Tibial artery (tissue), 4 donors: ENCODE results near the gene ATP2B2.
A peak's percentile ranks its signal among the peaks of the same experiment; 100 is the strongest.

ENCODE experiments used
- DNase-seq, 2 donors: peaks; one replicate each; pipeline ENCODE4 v3.0.0-alpha.2; 2019
- H3K27ac ChIP-seq, 2 donors: fragments of 200-600 bp; sonication (generic) in 1 of 2; 1 replicate in 1 of 2; 2 replicates in 1 of 2; pipeline ENCODE4 v1.5.1; 2018 to 2019; ENCODE audit warnings: mild to moderate bottlenecking in 1 of 2
- H3K27me3 ChIP-seq, 2 donors: fragments of 200-600 bp; sonication (generic) in 1 of 2; one replicate each; pipeline versions ENCODE4 v1.5.1 to v1.6.0; 2016 to 2019
- H3K36me3 ChIP-seq, 3 donors: fragments of 200-600 bp; sonication (generic) in 2 of 3; one replicate each; pipeline ENCODE4 v1.5.1; 2016 to 2019; ENCODE audit warnings: mild to moderate bottlenecking in 2 of 3
- H3K4me1 ChIP-seq, 4 donors: fragments of 200-600 bp; sonication (generic) in 2 of 4; 1 replicate in 3 of 4; 2 replicates in 1 of 4; pipeline ENCODE4 v1.5.1; 2016 to 2019
- H3K4me3 ChIP-seq, 2 donors: fragments of 200-600 bp; sonication (generic) in 1 of 2; 1 replicate in 1 of 2; 2 replicates in 1 of 2; pipeline ENCODE4 v1.5.1; 2018 to 2019; ENCODE audit warnings: mild to moderate bottlenecking in 2 of 2
- H3K9me3 ChIP-seq, 3 donors: fragments of 200-600 bp; sonication (generic) in 1 of 3; one replicate each; pipeline ENCODE4 v1.5.1; 2016 to 2019
- intact Hi-C: fragments of 100-400 bp; cut with DNase I; formaldehyde crosslinking; loops from one replicate; pipeline ENCODE4 v1.15.0; 2023; ENCODE audit warnings: low total_unique reads
- TF ChIP-seq, protein P1 (sequence below), 2 experiments: fragments of 200-600 bp in 1 of 2; fragments of 450-650 bp in 1 of 2; IDR thresholded peaks; one replicate each; pipeline ENCODE4 v1.5.1; 2017 to 2019; ENCODE audit warnings: antibody characterized with exemption in 2 of 2, mild to moderate bottlenecking in 1 of 2, moderate library complexity in 1 of 2

Gene ATP2B2

DNA sequence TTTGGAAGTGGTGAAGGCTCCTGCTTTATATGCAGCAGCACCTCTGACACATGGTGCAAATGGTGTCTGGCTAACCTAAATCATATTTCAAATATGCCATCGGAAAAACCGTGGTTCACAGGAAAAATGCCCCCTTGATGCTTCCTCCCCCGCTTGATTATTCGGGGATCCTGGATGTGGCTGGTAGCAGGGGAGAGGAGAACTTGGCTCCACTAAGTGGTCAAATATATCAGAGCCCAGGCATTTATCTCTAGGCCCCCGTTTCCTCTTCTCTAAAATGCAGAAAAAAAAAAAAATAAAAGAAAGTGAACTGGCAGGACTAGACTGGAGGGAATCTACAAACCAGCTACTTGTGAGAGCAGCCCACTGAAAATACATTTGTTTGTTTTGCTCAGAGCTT, 18.2 kb upstream of the ATP2B2 start:
- Histone ChIP-seq H3K36me3 (no peaks in the 10 kb centered on the region), H3K9me3 (no peaks in the 10 kb centered on the region), H3K4me3 (no peak overlapping the region), H3K4me1 (no peaks in the 10 kb centered on the region), H3K27ac (no peak overlapping the region), H3K27me3 (peaks cover 0 to 52% of the 10 kb centered on the region in 2 donors)
- no peak for DNase-seq
- intact Hi-C loops: no loop called here
- TF ChIP-seq, protein P1, sequence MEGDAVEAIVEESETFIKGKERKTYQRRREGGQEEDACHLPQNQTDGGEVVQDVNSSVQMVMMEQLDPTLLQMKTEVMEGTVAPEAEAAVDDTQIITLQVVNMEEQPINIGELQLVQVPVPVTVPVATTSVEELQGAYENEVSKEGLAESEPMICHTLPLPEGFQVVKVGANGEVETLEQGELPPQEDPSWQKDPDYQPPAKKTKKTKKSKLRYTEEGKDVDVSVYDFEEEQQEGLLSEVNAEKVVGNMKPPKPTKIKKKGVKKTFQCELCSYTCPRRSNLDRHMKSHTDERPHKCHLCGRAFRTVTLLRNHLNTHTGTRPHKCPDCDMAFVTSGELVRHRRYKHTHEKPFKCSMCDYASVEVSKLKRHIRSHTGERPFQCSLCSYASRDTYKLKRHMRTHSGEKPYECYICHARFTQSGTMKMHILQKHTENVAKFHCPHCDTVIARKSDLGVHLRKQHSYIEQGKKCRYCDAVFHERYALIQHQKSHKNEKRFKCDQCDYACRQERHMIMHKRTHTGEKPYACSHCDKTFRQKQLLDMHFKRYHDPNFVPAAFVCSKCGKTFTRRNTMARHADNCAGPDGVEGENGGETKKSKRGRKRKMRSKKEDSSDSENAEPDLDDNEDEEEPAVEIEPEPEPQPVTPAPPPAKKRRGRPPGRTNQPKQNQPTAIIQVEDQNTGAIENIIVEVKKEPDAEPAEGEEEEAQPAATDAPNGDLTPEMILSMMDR (IDR thresholded peaks at IDR 0.05): no peak

DNA sequence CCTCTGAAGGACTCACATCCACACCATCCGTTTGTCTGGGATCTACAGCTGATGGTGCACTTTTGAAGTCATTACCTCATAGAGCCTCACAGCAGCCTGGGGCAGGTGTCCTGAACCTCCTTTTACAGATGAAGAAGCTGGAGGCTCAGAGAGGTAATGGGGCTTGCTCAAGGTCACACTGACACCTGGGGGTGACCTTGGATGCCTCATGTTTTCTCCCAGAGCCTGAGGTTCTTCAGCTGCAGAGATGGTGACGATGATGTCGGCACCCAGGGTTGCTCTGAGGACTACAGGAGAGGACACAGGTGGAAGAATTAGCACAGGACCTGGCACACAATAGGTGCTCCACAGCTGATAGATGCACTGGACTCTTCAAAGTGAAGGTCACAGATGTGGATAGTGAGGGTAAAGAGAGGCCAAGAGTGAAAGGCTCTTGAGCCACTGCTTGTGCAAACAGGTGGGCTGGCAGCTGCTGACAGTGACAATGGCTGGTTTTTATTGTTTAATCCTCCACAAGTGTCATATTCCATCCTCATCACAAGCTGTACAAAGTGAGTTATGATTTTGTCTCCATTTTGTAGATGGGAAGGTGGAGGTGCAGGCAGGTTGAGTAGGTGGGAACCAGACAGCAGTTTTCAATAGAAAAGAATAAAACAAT, 17.4 kb upstream of the ATP2B2 start:
- Histone ChIP-seq H3K27me3 (peaks cover 0 to 50% of the 10 kb centered on the region in 2 donors), H3K27ac (no peak overlapping the region), H3K9me3 (no peaks in the 10 kb centered on the region), H3K4me1 (no peaks in the 10 kb centered on the region), H3K36me3 (no peaks in the 10 kb centered on the region), H3K4me3 (no peak overlapping the region)
- intact Hi-C loops: no loop called here
- no peak for DNase-seq
- TF ChIP-seq, protein P1 (IDR thresholded peaks at IDR 0.05): no peak

DNA sequence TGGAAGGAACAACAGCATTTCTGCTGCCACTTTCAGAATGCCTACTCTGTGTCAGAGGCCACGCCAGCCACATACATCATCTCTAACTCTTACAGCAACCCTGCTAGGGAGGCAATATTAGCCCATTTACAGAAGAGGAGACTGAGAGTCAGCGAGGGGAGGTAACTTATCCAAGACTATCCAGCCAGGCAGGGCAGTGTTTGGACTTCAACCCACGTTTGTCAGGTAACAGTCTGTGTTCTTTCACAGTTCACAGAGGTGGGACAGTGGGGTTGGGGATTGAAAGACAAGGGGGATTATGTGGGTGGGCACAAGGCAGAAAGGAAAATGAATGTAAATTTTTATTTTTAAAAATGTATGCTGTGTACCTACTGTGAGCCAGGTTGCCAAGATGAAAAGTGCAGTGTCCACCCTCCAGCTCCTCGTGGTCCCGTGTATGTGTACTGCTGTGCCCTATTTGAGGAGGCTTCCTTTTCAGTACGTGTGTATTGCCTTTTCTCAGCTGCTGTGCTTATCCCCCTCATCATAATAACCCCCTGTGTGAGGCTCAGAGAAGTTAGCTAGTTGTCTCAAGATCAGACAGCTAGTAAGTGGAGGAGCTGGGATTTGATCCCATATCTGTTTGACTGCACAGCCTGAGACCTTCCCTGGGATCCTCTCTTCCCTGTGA, 16.5 kb upstream of the ATP2B2 start:
- TF ChIP-seq, protein P1 (IDR thresholded peaks at IDR 0.05): no peak
- Histone ChIP-seq H3K27me3 (peaks cover 0 to 45% of the 10 kb centered on the region in 2 donors), H3K9me3 (no peaks in the 10 kb centered on the region)

DNA sequence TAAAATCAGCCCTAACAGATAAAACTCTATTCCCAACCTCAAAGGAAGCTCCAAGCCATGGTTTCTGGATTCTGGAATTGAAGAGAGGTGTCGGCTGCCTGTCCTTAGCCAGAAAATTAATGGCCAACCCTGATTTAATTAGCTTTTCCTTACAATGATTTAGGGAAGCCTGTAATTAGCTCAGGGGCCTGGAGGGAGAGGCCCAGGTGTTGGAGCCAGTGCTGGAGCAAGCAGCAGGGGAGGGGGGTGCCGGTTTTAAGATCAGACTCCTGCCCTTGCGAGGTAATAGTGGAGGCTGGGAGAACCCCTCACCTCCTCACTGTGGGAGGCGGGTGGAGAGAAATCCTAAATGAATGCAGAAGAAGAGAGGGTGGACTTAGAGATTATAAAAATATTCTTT, 14.7 kb upstream of the ATP2B2 start:
- Histone ChIP-seq H3K27ac (no peak overlapping the region), H3K9me3 (no peaks in the 10 kb centered on the region), H3K36me3 (no peaks in the 10 kb centered on the region), H3K4me3 (no peak overlapping the region), H3K27me3 (peaks cover 0 to 34% of the 10 kb centered on the region in 2 donors), H3K4me1 (no peaks in the 10 kb centered on the region)
- TF ChIP-seq, protein P1 (IDR thresholded peaks at IDR 0.05): no peak
- intact Hi-C loops: no loop called here
- peak in 1 of 2 donors; percentile 1 for DNase-seq

More for the DNA sequence above, 16.5 kb upstream of the ATP2B2 start:
- Histone ChIP-seq H3K27ac (no peak overlapping the region), H3K4me3 (no peak overlapping the region), H3K4me1 (no peaks in the 10 kb centered on the region), H3K36me3 (no peaks in the 10 kb centered on the region)
- DNase-seq: no peak
- intact Hi-C loops: no loop called here

DNA sequence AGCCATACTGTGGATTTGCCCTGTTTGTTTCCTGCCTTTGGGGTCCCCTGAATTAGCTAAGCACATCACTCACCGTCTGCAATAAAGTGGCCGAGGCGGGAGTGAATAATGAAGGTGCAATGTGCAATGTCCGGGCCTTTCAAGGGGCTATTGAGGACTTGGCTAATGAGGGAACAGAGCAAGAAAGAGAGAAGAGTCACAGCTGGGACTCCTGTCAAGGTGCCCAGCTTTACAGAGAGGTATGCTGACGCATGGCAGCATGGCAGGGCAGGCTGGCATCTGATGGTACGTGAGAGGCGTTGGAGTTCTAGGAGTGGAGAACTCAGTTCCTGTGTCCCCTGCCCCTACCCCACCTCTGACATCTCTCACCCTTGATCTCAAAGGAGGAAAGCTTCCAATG, 13.8 kb upstream of the ATP2B2 start:
- no peak overlapping the region for H3K27ac ChIP-seq
- no peaks in the 10 kb centered on the region for H3K4me1 ChIP-seq
- no peaks in the 10 kb centered on the region for H3K36me3 ChIP-seq
- TF ChIP-seq, protein P1 (IDR thresholded peaks at IDR 0.05): no peak
- intact Hi-C loops: no loop called here
- peaks cover 0 to 27% of the 10 kb centered on the region in 2 donors for H3K27me3 ChIP-seq
- DNase-seq: no peak
- H3K9me3 ChIP-seq: no peaks in the 10 kb centered on the region
- H3K4me3 ChIP-seq: no peak overlapping the region
